ENCODE measurements around the gene PTPRD.

The PTPRD gene

DNA sequence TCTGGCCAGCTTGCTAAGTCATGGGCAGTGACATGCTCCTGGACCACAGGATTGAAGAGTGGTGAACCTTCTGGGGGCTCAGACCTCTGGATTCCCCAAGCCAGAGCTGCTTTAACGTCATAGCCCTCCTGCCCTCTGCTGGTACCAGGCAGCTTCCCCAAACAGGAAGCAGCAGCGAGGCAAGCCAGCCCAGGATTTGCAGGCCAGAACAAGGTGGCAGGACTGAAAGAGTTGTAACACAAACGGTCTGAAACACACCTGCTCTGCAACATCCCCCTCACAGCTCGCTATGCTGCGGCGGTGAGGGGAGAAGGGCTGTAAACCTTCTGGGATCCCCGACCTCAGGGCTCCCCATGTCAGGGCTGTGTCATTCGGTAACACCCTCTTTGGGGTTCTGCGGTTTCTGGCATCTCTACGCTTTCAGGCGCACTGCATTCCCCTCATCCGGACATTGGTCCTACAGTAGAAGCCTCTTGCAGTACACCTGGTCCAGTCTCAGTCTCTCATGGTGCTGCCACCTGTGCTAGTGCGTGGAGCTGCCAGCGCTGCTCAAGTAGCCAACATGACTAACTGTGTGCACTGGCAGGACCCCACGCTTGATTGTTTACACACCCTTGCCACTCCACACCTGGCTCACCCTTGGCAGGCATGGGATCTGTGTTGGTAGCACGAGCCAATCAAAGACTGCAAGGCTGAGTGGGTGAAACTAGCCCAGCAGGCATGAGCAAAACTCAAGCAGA lies 893.3 kb downstream of the PTPRD start:
- ATAC-seq (replicated peaks; ENCODE audit: extremely low read depth, poor library complexity, severe bottlenecking): no peak
- no peak overlapping the region for H3K27ac Mint-ChIP-seq (ENCODE audit: low read depth)
- no peaks in the 10 kb centered on the region for H3K4me1 Mint-ChIP-seq
- H3K36me3 Mint-ChIP-seq (ENCODE audit: insufficient read depth): no peaks in the 10 kb centered on the region
- no peak overlapping the region for H3K4me3 Mint-ChIP-seq
- no peaks in the 10 kb centered on the region for H3K9me3 Mint-ChIP-seq
- H3K27me3 Mint-ChIP-seq: no peaks in the 10 kb centered on the region
- no peak for DNase-seq (ENCODE audit: low spot score in 2 of 2)

DNA sequence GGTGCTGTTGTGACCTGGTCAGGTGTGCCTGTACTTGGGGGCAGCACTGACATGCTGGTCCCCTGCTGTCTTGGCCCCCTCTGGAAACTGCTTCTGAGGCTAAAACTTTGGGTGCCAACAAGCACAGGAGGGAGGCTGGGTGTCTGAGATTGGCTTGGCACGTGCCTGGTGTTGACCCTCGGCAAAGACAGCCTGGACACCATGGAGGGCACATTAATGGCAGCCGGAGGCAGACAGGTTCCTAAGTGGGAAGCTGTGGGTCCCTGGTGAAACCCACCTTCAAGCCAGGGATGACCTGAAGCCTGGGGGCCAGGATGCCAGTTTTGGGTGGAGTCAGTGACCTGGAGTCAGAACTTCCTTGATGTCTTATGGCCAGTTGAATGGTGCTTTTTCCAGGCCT lies 894.1 kb downstream of the PTPRD start:
- DNase-seq (ENCODE audit: low spot score in 2 of 2) (no peak), ATAC-seq (replicated peaks; ENCODE audit: extremely low read depth, poor library complexity, severe bottlenecking) (no peak)
- H3K4me1 Mint-ChIP-seq: no peaks in the 10 kb centered on the region
- no peak overlapping the region for H3K27ac Mint-ChIP-seq (ENCODE audit: low read depth)
- H3K36me3 Mint-ChIP-seq (ENCODE audit: insufficient read depth): no peaks in the 10 kb centered on the region
- no peak overlapping the region for H3K4me3 Mint-ChIP-seq
- H3K27me3 Mint-ChIP-seq: no peaks in the 10 kb centered on the region
- no peaks in the 10 kb centered on the region for H3K9me3 Mint-ChIP-seq

DNA sequence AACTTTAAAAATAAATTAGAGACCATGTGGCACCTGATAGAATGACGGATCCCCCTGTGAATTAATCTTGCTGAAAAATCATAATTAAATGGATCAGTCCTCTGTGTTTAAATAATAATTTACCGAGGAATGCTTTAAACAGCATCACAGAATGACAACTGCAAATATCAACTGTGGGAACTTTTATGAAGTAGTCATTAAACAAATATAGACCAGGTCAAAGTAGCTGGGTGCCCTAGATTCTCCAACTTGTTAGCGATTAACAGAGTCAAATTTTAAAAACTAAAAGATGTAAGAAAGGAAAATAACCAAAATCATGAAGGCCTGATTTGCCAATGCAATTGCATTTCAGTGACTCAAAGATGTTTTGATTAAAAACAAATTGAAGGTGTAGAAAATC lies 933.4 kb downstream of the PTPRD start:
- Mint-ChIP-seq H3K9me3 (no peaks in the 10 kb centered on the region), H3K4me3 (no peak overlapping the region), H3K36me3 (ENCODE audit: insufficient read depth) (no peaks in the 10 kb centered on the region), H3K27ac (ENCODE audit: low read depth) (no peak overlapping the region), H3K4me1 (no peaks in the 10 kb centered on the region), H3K27me3 (no peaks in the 10 kb centered on the region)
- ATAC-seq (replicated peaks; ENCODE audit: extremely low read depth, poor library complexity, severe bottlenecking) (no peak), DNase-seq (ENCODE audit: low spot score in 2 of 2) (no peak)

DNA sequence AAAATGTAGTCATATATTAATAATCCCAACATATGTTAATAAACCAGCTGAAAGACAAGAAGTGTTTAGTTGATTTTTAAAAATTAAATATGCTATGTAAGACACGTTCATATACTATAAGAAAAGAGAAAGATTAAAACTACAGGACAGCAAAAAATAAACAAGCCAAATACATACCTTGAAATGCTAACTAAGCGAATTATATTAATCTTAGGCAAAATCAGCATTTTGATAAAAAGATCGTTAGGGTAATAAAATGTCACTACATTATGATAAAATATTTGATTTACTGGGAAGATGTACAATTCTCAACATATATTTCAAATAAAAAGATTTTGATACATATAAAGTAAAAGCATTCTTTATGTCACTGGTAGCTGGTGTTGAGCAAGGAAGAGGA lies 938.3 kb downstream of the PTPRD start:
- no peak overlapping the region for H3K4me3 Mint-ChIP-seq
- no peaks in the 10 kb centered on the region for H3K4me1 Mint-ChIP-seq
- ATAC-seq (replicated peaks; ENCODE audit: extremely low read depth, poor library complexity, severe bottlenecking) (no peak), DNase-seq (ENCODE audit: low spot score in 2 of 2) (no peak)
- H3K9me3 Mint-ChIP-seq: peaks cover 18% of the 10 kb centered on the region
- no peaks in the 10 kb centered on the region for H3K36me3 Mint-ChIP-seq (ENCODE audit: insufficient read depth)
- H3K27me3 Mint-ChIP-seq: no peaks in the 10 kb centered on the region
- no peak overlapping the region for H3K27ac Mint-ChIP-seq (ENCODE audit: low read depth)

DNA sequence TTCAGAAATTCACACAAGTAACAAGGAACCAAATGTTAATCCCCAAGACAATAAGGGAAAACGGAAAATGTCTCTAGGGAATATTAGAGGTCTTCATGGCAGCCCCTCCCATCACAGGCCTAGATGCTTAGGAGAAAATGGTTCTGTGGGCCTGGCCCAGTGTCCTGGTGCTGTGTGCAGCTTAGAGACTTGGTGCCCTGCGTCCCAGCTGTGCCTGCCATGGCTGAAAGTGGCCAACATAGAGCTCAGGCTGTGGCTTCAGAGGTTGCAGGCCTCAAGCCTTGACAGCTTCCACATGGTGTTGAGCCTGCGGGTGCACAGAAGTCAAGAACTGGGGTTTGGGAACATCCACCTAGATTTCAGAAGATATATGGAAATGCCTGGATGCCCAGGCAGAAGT lies 942.3 kb downstream of the PTPRD start:
- H3K27ac Mint-ChIP-seq (ENCODE audit: low read depth): no peak overlapping the region
- no peaks in the 10 kb centered on the region for H3K4me1 Mint-ChIP-seq
- no peaks in the 10 kb centered on the region for H3K27me3 Mint-ChIP-seq
- H3K4me3 Mint-ChIP-seq: no peak overlapping the region
- no peaks in the 10 kb centered on the region for H3K36me3 Mint-ChIP-seq (ENCODE audit: insufficient read depth)
- ATAC-seq (replicated peaks; ENCODE audit: extremely low read depth, poor library complexity, severe bottlenecking) (no peak), DNase-seq (ENCODE audit: low spot score in 2 of 2) (no peak)
- H3K9me3 Mint-ChIP-seq: peaks cover 18% of the 10 kb centered on the region

DNA sequence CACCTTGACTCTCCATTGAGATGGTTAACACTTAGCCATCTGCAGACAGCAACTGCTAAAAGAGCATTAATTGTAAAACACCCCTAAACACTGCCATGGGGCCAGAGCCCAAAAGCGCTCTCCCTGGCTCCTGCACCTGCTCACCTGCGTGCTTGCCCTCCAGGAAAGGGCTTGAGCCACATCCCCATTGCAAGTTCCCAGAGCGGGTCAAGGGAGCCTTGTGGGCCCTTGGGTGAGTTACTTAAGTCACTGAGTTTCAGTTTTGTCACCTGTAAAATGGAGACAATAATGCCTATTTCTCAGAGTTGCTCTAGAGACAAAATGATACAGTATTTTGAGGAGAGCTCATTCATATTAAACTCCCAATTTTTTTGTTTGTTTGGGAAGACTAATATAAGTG lies 967.8 kb downstream of the PTPRD start:
- Mint-ChIP-seq H3K36me3 (ENCODE audit: insufficient read depth) (no peaks in the 10 kb centered on the region), H3K9me3 (no peaks in the 10 kb centered on the region), H3K4me1 (no peaks in the 10 kb centered on the region), H3K4me3 (no peak overlapping the region), H3K27me3 (no peaks in the 10 kb centered on the region), H3K27ac (ENCODE audit: low read depth) (no peak overlapping the region)
- no peak for ATAC-seq (replicated peaks; ENCODE audit: extremely low read depth, poor library complexity, severe bottlenecking)
- DNase-seq (ENCODE audit: low spot score in 2 of 2): no peak

DNA sequence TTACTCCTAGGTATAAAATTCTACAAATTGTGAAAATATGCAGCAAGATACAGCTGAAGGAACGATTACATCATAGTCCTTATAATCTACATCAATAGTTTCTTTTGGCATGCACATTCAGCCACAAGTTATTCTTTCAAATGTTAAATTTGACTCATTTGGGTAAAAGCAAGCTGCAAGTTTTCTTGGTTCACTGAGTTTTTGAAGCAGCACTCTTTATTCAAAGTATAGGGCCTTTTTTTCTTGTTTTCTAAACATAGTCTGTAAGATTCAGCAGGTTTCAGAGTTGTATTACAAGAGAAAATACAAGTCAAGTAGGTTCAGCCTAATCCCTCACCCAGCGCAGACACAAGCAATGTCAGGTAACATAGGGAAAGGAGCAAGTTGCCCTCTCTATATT lies 981.5 kb downstream of the PTPRD start:
- no peak overlapping the region for H3K4me3 Mint-ChIP-seq
- DNase-seq (ENCODE audit: low spot score in 2 of 2) (no peak), ATAC-seq (replicated peaks; ENCODE audit: extremely low read depth, poor library complexity, severe bottlenecking) (no peak)
- H3K4me1 Mint-ChIP-seq: no peaks in the 10 kb centered on the region
- no peak overlapping the region for H3K27ac Mint-ChIP-seq (ENCODE audit: low read depth)
- peaks cover 25% of the 10 kb centered on the region for H3K9me3 Mint-ChIP-seq
- H3K36me3 Mint-ChIP-seq (ENCODE audit: insufficient read depth): no peaks in the 10 kb centered on the region
- H3K27me3 Mint-ChIP-seq: no peaks in the 10 kb centered on the region

DNA sequence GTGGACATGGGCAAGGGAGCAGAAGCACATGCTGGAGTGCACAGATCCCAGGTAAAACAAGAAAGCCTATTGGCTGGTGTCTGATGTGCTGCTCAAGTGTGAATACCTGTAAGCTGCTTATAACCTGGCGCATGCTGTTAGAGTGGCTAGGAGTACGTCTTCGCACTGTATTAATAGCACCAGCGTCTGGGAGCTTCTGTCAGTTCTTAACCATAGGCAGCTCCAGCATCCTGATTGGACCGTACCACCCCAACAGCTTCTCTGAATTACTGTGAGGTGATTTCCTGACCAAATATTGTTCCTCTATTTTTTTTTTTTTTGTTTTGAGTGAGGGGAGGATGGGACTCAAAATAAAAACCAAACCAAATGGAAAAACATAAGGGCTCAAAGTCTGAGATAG lies 987.6 kb downstream of the PTPRD start:
- Mint-ChIP-seq H3K4me3 (no peak overlapping the region), H3K9me3 (peaks cover 6% of the 10 kb centered on the region), H3K4me1 (no peaks in the 10 kb centered on the region), H3K27ac (ENCODE audit: low read depth) (no peak overlapping the region), H3K27me3 (no peaks in the 10 kb centered on the region), H3K36me3 (ENCODE audit: insufficient read depth) (no peaks in the 10 kb centered on the region)
- ATAC-seq (replicated peaks; ENCODE audit: extremely low read depth, poor library complexity, severe bottlenecking) (no peak), DNase-seq (ENCODE audit: low spot score in 2 of 2) (no peak)

DNA sequence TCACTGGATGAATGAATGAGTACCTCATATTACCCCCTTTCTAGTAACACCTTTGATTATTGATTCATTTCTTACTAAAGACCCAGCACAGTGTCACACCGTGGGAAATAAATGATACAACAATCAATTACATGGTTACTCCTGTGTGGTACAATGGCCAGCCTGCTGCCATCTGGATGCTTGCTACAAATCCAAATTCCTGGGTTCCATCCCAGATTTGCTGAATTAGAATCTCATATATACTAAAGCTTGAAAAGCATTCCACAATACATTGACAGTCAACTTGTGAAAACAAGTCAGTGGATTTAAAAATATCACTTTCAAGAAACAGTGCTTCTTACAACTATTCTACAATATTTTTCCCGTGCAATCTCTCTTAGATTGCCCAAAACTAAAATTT lies 989.3 kb downstream of the PTPRD start:
- Mint-ChIP-seq H3K27ac (ENCODE audit: low read depth) (no peak overlapping the region), H3K9me3 (peaks cover under 1% of the 10 kb centered on the region), H3K4me1 (no peaks in the 10 kb centered on the region), H3K36me3 (ENCODE audit: insufficient read depth) (no peaks in the 10 kb centered on the region), H3K4me3 (no peak overlapping the region), H3K27me3 (no peaks in the 10 kb centered on the region)
- ATAC-seq (replicated peaks; ENCODE audit: extremely low read depth, poor library complexity, severe bottlenecking) (no peak), DNase-seq (ENCODE audit: low spot score in 2 of 2) (no peak)

DNA sequence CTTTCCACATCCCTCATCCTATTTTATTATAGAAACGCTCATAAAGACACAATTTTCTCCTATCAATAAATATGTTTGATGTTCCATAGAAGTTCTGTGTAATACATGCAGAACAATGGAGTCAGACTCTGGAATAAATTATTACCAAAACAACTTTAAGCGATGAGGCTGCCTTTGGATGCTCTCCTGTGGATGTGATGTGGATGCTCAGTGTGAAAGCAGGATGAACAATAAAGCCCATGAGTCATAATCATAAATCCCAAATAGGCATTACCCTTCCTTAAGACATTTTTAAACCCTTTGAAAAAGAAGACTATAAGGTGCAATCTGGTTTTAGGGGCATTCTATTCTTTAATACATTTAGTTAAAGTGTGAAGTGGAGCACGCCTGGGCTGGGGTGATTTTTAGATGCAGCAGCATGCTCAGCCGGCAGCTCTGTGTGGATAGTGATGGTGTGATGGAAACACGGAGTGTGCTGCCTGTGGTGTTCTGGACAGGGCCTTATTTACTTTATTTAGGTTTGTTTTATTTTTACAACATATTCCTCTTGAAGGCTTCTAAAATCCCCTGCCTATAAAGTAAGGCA lies 991.4 kb downstream of the PTPRD start:
- DNase-seq (ENCODE audit: low spot score in 2 of 2): no peak
- Mint-ChIP-seq H3K27me3 (no peaks in the 10 kb centered on the region), H3K9me3 (peaks cover 12% of the 10 kb centered on the region), H3K27ac (ENCODE audit: low read depth) (no peak overlapping the region), H3K4me3 (no peak overlapping the region), H3K36me3 (ENCODE audit: insufficient read depth) (no peaks in the 10 kb centered on the region), H3K4me1 (no peaks in the 10 kb centered on the region)
- no peak for ATAC-seq (replicated peaks; ENCODE audit: extremely low read depth, poor library complexity, severe bottlenecking)

DNA sequence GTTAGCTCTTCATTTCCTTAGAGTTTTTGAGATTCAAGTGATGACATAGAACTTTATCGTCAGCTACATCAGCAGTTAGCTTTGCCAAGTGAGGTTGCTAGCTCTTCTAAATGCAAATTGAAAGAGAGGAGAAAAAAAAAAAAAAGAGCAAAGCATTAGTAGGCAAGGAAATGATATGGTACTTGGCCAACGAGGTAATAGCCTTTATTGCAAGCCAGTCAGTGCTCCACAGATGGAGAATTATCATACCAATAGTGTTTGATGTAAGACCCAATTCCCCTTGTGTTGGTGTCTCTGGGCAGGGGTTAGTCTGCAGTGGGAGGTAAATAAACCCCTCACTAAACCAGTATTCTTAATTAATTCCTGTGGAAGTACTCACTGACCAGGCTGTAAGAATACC lies 992.1 kb downstream of the PTPRD start:
- DNase-seq (ENCODE audit: low spot score in 2 of 2): no peak
- H3K9me3 Mint-ChIP-seq: peaks cover 12% of the 10 kb centered on the region
- no peak overlapping the region for H3K4me3 Mint-ChIP-seq
- H3K27me3 Mint-ChIP-seq: no peaks in the 10 kb centered on the region
- ATAC-seq (replicated peaks; ENCODE audit: extremely low read depth, poor library complexity, severe bottlenecking): no peak
- no peaks in the 10 kb centered on the region for H3K36me3 Mint-ChIP-seq (ENCODE audit: insufficient read depth)
- H3K4me1 Mint-ChIP-seq: no peaks in the 10 kb centered on the region
- no peak overlapping the region for H3K27ac Mint-ChIP-seq (ENCODE audit: low read depth)

DNA sequence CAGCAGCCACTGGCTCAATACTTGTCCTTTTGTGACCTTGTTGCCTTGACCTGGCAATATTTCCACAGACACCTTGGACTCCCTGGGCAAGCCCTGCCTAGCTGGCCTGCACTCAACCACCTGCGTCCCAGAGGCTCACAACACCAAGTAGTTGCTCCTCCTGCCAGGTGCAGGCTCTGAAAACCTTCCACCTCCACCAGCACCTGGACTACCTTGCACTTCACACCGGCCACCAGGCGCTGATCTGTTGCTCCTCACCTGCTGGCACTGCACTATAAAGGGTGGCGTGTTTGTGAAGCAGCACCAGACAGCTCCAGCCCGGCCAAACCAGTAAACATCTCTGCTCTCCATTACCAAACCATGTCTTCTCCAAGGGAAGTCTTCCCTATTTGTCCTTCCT lies 997.7 kb downstream of the PTPRD start:
- H3K4me1 Mint-ChIP-seq: no peaks in the 10 kb centered on the region
- ATAC-seq (replicated peaks; ENCODE audit: extremely low read depth, poor library complexity, severe bottlenecking): no peak

DNA sequence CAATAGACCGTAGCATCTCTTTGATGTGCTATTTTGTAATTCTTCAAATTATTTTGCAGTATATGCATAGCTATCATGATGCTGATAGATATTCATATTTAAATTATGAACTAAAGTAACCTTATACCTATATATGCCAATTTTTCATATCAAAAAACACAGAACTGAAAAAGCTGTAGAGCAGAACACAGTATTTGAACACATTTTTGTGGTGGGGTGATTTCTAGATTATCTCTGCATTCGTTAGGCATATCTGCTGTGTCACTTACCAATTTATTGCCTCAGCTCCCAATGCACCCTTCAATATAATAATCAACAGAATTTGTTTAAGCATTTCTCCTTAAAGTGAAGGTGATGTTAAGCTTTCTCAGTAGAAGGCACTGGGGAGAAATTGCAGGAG lies 998.2 kb downstream of the PTPRD start:
- no peak for ATAC-seq (replicated peaks; ENCODE audit: extremely low read depth, poor library complexity, severe bottlenecking)
- no peak for DNase-seq (ENCODE audit: low spot score in 2 of 2)
- Mint-ChIP-seq H3K36me3 (ENCODE audit: insufficient read depth) (no peaks in the 10 kb centered on the region), H3K27me3 (no peaks in the 10 kb centered on the region), H3K4me3 (no peak overlapping the region), H3K4me1 (no peaks in the 10 kb centered on the region), H3K27ac (ENCODE audit: low read depth) (no peak overlapping the region), H3K9me3 (peaks cover 18% of the 10 kb centered on the region)

More for the DNA sequence above, 997.7 kb downstream of the PTPRD start:
- Mint-ChIP-seq H3K27ac (ENCODE audit: low read depth) (no peak overlapping the region), H3K27me3 (no peaks in the 10 kb centered on the region), H3K4me3 (no peak overlapping the region), H3K9me3 (peaks cover 18% of the 10 kb centered on the region), H3K36me3 (ENCODE audit: insufficient read depth) (no peaks in the 10 kb centered on the region)
- no peak for DNase-seq (ENCODE audit: low spot score in 2 of 2)
